MM.1S (cell line): ENCODE data around the gene VAMP2.
A peak's percentile ranks its signal among the peaks of the same experiment; 100 is the strongest.

Source experiments
- DNase-seq: peaks from one replicate; pipeline ENCODE4 v3.0.0-alpha.2; 2015
- H2AFZ ChIP-seq: fragments of 300-600 bp; sonication (generic); 2 replicates; pipeline ENCODE4 v1.6.0; 2016; ENCODE audit warnings: antibody characterized with exemption, low read length
- H3F3A ChIP-seq: fragments of 300-600 bp; sonication (generic); 2 replicates; pipeline ENCODE4 v1.6.1; 2016; ENCODE audit warnings: mild to moderate bottlenecking, antibody characterized with exemption, low read length, moderate library complexity, mixed read lengths; ENCODE audit not compliant: insufficient read depth
- H3K27ac ChIP-seq: fragments of 300-600 bp; sonication (generic); 2 replicates; pipeline ENCODE4 v1.5.1; 2016; ENCODE audit warnings: mild to moderate bottlenecking, low read length
- H3K27me3 ChIP-seq: fragments of 300-600 bp; sonication (generic); replicated peaks from 2 replicates; pipeline ENCODE4 v1.6.0; 2016; ENCODE audit warnings: low read length; ENCODE audit not compliant: insufficient read depth
- H3K36me3 ChIP-seq: fragments of 300-600 bp; sonication (generic); replicated peaks from 2 replicates; pipeline ENCODE4 v1.6.1; 2016; ENCODE audit warnings: mild to moderate bottlenecking, low read length, mixed read lengths; ENCODE audit not compliant: insufficient read depth
- H3K4me1 ChIP-seq: fragments of 300-600 bp; sonication (generic); 2 replicates; pipeline ENCODE4 v1.6.1; 2016; ENCODE audit warnings: low read length, mixed read lengths
- H3K4me2 ChIP-seq: fragments of 300-600 bp; sonication (generic); 2 replicates; pipeline ENCODE4 v1.6.0; 2016; ENCODE audit warnings: low read depth, low read length
- H3K4me3 ChIP-seq: fragments of 300-600 bp; sonication (generic); 2 replicates; pipeline ENCODE4 v1.5.1; 2016; ENCODE audit warnings: low read length, mixed read lengths
- H3K79me2 ChIP-seq: fragments of 300-600 bp; sonication (generic); 2 replicates; pipeline ENCODE4 v1.6.1; 2016; ENCODE audit warnings: mixed run types, low read length, mixed read lengths
- H3K9ac ChIP-seq: fragments of 300-600 bp; sonication (generic); 2 replicates; pipeline ENCODE4 v1.6.1; 2016; ENCODE audit warnings: low read length, mixed read lengths
- H3K9me2 ChIP-seq: fragments of 300-600 bp; sonication (generic); replicated peaks from 2 replicates; pipeline ENCODE4 v1.6.1; 2016; ENCODE audit warnings: mild to moderate bottlenecking, low read length, mixed read lengths; ENCODE audit not compliant: insufficient read depth
- H3K9me3 ChIP-seq: fragments of 300-600 bp; sonication (generic); replicated peaks from 2 replicates; pipeline ENCODE4 v1.6.1; 2016; ENCODE audit warnings: mild to moderate bottlenecking, low read length, mixed read lengths; ENCODE audit not compliant: insufficient read depth
- H4K20me1 ChIP-seq: fragments of 300-600 bp; sonication (generic); 2 replicates; pipeline ENCODE4 v1.6.1; 2016; ENCODE audit warnings: mild to moderate bottlenecking, low read length, moderate library complexity, mixed read lengths; ENCODE audit not compliant: insufficient read depth
- CTCF ChIP-seq: fragments of 300-600 bp; sonication (generic); IDR thresholded peaks from 2 replicates; pipeline ENCODE4 v1.5.1; 2016; ENCODE audit warnings: antibody characterized with exemption, low read length, mixed read lengths
- EZH2 ChIP-seq: fragments of 300-600 bp; sonication (generic); optimal IDR thresholded peaks from 2 replicates; pipeline ENCODE3; 2017; ENCODE audit warnings: low read depth, mild to moderate bottlenecking, antibody characterized with exemption, low read length, mixed read lengths
- EZH2phosphoT487 ChIP-seq: fragments of 300-600 bp; sonication (generic); IDR thresholded peaks from 2 replicates; pipeline ENCODE4 v1.6.1; 2018; ENCODE audit warnings: antibody characterized with exemption, low read length

Gene VAMP2

GRCh38 chr17:8162233-8162996, at the start of gene VAMP2:
VAMP2 (minus strand) TSS chr17:8162948; CDS start chr17:8162879, 69 bp downstream.
- peak within 1 kb of the TSS; percentile 65 for H3K27ac ChIP-seq

GRCh38 chr17:8210761-8211458, 48.2 kb upstream of the VAMP2 start:
- Histone ChIP-seq H2AFZ (peak overlapping the region; percentile 65), H3K36me3 (peaks cover 13% of the 10 kb centered on the region), H3K9ac (peak overlapping the region; percentile 97), H3K4me3 (peak overlapping the region; percentile 97), H3K4me2 (peak overlapping the region; percentile 81), H3K4me1 (peaks cover 6% of the 10 kb centered on the region), H3K9me2 (no peaks in the 10 kb centered on the region), H3K9me3 (no peaks in the 10 kb centered on the region), H3K27ac (peak overlapping the region; percentile 94; the same call in 1 of the 2 replicates), H3K27me3 (no peaks in the 10 kb centered on the region), H3F3A (peaks cover 19% of the 10 kb centered on the region), H3K79me2 (peaks cover 39% of the 10 kb centered on the region), H4K20me1 (no peaks in the 10 kb centered on the region)
- no peak for TF ChIP-seq EZH2
- TF ChIP-seq EZH2phosphoT487 = no peak
- TF ChIP-seq CTCF = no peak
- no peak for DNase-seq

More at GRCh38 chr17:8162233-8162996, at the start of gene VAMP2:
- Histone ChIP-seq H2AFZ (peak within 1 kb of the TSS; percentile 100), H3K9ac (peak within 1 kb of the TSS; percentile 100), H3K27me3 (no peaks in the 10 kb centered on the region), H3K4me2 (peak within 1 kb of the TSS; percentile 100), H3K36me3 (no peaks in the 10 kb centered on the region), H4K20me1 (no peaks in the 10 kb centered on the region), H3K4me1 (peaks cover 17% of the 10 kb centered on the region), H3K9me3 (no peaks in the 10 kb centered on the region), H3F3A (peaks cover 24% of the 10 kb centered on the region), H3K9me2 (no peaks in the 10 kb centered on the region), H3K4me3 (peak within 1 kb of the TSS; percentile 100), H3K79me2 (peaks cover 32% of the 10 kb centered on the region)
- TF ChIP-seq EZH2 (no peak), CTCF (no peak), EZH2phosphoT487 (no peak)
- peak; percentile 69 for DNase-seq

GRCh38 chr17:8209907-8210760, 47.4 kb upstream of the VAMP2 start, which contains the start of gene AURKB:
AURKB (minus strand) TSS chr17:8210575; CDS start chr17:8210224, 351 bp downstream.
- H3K36me3 ChIP-seq = peaks cover 14% of the 10 kb centered on the region
- peak; percentile 98 for DNase-seq
- H3K27me3 ChIP-seq = no peaks in the 10 kb centered on the region
- peaks cover 24% of the 10 kb centered on the region for H3F3A ChIP-seq
- H3K9me2 ChIP-seq = no peaks in the 10 kb centered on the region
- peak within 1 kb of the TSS; percentile 81 for H3K4me2 ChIP-seq
- peaks cover 43% of the 10 kb centered on the region for H3K79me2 ChIP-seq
- H3K9me3 ChIP-seq = no peaks in the 10 kb centered on the region
- H4K20me1 ChIP-seq = no peaks in the 10 kb centered on the region
- TF ChIP-seq EZH2 = no peak
- 0 out of 2 replicates have a peak, but pooled peaks have one; percentile 6 for TF ChIP-seq CTCF
- TF ChIP-seq EZH2phosphoT487 = no peak
- peak within 1 kb of the TSS; percentile 97 for H3K9ac ChIP-seq
- H2AFZ ChIP-seq = peak within 1 kb of the TSS; percentile 65
- H3K4me1 ChIP-seq = peaks cover 6% of the 10 kb centered on the region
- peak within 1 kb of the TSS; percentile 94 for H3K27ac ChIP-seq
- peak within 1 kb of the TSS; percentile 97 for H3K4me3 ChIP-seq
